Fibroblast of peridontal ligament (primary cell): Measurements from ENCODE around the gene GTSE1.

ENCODE experiments used
- DNase-seq: peaks from one replicate; pipeline ENCODE4 v3.0.0-alpha.2; 2010; ENCODE audit errors: extremely low read depth

Gene GTSE1

DNA sequence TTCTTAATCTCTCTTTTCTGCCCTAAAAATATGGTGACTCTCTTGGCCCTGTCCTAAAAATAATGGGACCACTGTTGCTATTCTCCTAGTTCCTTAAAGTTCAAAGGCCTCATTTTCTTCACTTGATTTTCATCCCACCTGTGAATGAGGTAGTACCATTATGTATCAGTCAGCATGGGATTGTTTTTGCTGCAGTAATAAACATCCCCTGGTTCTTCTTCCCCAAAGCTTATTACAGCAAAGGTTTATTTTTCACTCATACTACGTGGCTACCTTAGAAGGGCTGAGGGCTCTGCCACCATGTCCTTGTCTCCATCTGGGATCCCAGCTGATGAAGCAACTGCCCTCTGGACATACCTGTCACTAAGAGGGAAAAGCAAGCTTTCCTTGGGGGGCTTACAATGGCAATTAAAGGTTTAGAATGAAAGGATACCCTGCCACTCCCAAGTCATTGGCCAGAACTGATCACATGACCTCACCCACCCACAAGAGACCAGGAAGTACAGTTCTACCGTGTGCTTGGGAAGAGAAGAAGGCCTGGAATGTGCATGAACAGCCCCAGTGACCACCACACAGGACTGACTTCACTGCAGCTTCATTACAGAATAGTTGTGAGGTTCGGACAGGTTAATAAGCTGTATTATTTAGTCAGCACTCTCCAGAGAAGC, 21.1 kb upstream of the GTSE1 start:
- DNase-seq: no peak

DNA sequence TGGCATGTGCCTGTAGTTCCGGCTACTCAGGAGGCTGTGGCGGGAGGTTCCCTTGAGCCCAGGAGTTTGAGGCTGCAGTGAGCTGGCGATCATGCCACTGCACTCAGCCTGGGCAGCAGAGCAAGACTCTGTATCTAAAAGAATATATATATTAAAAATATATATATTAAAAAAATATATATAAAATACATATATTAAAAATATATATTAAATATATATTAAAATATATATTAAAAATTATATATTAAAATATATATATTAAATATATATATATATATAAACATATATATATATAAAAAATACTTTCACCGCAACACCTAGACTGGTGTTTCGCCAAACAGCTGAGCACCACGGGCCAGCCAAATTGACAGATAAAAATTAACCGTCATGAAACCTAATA, 20.1 kb upstream of the GTSE1 start:
- no peak for DNase-seq

DNA sequence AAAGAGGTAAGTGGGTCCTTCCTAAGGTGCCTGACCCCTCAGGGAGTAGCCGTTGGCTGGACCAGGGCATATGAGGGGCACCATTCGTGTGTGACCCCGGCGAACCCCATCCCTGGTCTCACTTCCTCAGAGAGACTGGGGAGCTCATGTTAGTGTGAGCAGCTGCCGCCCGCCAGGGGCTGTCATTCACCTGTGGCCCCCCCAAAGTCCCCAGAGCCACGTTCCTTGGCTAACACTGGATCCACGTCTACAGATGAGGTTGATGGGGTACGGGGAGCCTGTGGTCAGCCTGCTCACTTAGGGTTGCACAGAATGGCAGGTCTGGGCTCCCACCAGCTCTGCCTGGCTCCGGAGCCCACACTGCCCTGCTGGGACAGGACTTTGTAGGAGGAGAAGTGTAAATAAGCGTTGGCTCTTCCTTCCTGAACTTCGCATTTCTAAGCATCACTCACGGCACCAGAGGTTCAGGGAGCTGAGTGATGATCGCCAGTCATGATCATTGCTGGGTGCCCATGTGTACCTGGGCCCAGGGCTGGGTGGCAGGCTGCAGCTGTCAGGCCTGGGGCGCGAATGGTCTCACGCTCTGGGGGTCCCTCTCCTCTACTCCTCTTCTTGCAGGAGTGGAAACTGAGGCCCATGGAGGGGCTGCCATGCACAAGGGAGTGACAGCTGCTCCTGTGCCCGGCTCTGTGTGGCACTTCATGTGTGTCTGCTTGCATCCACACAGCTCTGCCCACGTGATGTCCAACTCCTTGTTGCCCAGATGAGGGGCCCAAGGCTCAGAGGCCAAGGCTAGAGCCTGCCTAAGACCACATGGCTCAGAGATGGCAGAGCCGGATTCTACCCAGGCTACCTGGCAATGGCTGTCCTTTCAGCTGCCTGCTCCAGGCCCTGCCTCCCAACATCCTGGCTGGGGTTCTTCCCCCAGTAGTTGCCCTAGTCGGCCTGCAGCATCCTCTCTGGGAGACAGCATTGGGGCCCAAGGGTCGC, 17.7 kb upstream of the GTSE1 start:
- no peak for DNase-seq

DNA sequence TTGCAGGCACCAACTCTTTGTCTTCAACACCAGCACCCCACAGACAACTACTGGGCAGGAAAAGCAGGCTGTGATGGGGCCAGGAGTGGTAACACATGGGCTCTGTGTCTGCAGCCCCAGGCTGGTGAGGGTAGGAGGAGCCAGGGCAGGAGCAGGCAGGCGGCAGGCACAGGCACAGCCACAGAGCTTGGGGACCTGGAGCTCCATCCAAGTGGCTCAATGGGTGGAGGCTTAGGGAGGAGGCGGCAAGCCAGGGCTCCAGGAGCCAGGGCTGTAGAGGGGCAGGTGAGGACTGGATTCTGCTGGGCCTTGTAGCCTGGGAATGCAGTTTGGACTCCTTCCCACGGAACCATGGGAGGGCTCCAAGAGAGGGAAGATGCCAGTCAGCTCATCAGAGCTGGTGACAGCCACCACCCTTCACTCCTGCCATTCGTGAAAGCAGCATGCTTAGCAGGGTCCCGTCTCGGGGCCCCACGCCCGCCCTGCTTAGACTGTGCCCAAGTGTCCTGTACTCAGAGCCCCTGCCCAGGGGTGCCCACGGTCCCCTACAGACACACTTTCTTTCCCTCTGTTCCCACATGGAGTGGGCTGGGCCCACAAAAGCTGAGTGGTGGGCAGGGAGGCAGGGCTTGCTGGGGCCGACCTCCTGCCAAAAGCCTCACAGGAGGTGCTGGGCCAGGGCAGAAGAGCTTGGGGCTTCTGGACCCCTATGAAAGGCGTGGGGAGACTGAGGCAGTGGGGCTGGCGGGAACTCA, 16.4 kb upstream of the GTSE1 start:
- DNase-seq: no peak

DNA sequence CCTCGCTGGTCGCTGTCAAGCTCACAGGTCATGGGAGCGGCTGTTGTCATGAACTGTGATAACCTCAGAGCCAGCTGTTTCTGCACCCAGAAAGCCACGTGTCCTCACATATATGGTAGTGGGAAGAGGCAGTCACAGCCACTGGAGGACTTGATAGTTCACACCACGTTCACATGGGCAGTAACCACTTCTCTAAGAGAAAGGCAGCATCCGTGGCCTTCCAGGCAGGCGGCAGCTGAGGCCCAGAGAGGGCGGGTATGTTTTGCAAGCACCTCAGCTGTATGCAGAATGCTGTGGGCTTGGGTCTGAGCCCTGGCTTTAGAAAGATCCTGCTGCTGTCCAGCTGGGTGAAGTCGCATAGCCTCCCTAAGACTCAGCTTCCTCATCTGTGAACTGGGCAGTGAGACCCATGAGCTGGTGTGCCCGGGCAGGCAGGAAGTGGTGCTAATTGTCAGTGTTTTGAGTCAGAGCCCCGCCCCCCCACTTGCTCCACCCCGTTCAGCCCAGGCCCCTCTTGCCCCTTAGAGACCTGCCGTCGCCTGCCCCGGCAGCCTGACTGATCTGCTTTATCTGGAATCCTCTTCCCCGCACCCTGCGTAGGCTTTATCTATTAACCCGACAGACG, 15.6 kb upstream of the GTSE1 start:
- DNase-seq: no peak

DNA sequence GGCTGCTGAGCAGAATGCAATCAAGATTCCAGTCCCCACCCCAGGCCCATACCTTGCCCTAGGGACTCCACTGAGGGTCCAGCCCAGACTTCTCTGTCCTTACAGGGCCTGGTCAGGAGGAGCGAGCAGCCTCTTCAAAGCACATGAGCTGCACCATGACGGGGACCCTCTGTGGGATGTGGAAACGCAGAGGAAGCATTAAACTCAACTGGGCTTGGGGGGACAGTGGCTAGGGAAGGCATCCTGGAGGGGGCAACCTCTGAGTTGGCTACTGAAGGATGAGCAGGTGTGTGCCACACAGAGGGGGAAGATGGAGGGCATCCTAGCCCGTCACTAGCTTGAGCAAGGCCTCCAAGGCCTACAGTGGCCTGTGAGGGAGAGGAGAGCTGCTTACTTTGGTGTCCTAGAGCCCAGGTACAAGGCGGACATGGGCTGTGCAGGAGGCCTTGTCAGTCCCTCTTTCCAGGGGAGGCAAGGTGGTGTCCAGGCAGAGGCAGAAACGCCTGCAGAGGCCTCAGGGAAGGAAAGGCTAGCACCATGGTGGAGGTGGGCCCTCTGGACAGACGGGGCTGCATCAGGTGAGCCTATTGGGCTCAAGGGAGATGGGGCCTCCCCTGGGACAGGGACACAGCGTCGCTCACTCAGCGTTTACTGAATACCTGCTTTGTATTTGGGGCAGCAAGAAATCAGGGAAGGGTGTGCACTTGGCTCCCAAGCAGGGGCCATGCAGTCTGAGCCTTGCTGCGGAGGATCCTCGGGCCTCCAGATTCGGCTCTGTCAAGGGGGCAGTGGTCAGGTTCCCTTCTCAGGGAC, 14.6 kb upstream of the GTSE1 start:
- no peak for DNase-seq

DNA sequence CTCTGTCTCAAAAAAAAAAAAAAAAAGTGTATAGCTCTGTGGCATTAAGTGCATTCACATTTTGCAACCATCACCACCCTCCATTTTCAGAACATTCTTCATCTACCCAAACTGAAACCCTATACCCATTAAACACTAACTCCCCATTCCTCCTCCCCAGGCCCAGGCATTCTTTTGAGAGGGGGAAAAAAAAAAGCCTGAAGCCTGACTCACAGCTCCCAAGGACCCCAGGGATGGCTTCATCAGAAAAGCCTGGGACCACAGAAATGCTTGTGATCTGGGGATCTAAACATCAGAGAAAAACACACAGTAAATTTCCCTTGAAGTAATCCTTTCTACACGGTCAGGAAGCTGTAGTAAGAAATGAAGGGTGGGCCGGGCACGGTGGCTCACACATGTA, 10.7 kb upstream of the GTSE1 start:
- DNase-seq: peak; percentile 91

DNA sequence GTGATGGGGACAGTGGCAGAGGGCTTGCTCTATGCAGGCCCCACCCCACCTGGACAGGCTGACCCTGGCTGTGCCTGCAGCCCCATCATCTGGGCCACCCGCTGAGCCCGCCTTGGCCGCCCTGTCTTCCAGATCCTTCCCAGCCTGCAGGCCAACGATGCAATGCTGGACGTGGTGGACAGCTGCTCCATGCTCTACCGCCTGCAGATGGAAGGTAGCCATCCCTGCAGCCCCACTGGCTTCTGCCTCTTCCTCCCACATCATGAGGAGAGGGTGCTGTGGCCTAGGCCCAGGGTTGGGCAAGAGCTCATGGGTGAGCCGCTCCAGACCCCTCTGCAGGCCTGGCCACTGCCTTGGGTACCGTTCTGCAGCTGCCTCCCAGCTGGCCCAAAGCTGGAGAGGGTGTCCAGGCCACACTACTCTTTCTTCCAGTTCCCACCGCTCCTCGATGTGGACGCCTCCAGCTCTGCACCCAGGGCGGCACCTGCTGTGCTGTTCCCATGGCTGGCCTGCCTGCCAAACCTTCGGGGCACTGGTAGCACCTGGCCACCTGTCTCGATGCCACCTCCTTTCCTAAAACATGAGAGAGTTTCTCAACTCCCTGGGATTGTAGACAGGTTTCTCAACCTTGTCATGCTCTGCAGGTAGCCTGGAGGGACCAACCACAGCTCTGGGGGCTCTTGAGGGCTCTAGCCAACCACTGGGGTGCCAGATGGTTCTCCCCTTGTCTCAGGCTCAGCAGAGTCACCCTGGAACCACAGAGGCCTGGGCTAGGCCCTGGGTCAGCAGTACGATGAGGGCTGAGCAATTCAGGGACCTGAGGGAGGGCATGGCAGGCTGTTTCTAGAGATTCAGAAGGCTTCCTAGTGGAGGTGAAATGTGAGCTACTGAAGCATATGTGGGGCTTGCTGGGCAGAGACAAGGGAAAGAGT, 9.5 kb upstream of the GTSE1 start:
- DNase-seq: no peak

DNA sequence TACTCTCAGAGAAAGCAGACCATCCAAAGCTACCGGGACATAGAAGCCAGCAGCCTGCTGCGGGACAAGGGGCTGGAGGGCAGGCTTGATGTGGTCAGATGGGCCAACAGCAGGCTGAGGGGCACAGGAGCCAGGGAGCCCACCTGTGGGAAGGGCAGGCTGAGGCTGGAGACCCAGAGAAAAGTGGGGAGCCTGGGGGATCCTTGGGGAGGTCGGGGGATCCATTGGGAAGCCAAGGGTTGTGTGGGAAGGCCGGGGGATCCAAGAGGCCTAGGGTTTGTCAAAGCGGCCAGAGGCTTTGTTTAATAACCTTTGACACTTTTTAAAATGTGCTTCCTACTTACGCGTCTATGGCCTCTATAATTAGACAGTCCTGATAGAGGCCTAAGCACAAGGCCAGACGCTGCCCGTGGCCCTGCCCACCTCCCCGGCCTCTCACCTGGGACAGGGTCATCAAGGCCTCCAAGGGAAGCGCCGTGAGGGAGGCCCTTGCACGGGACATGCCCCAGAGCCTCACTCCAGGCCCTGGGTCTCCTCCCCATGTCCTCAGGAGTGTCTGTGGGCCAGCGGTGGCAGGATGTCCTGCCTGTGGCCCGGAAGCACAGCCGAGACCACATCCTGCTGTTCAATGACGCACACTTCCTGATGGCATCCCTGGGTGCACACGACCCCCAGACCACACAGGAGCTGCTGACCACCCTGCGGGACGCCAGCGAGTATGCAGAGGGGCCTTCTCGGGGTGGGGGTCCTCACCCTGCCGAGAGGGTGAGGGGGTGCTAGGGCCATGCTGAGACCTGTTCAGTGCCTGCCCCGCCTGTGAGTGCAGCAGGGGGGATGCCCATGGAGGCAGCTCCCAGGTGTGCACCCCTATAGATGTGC, 8.6 kb upstream of the GTSE1 start:
- DNase-seq: no peak

DNA sequence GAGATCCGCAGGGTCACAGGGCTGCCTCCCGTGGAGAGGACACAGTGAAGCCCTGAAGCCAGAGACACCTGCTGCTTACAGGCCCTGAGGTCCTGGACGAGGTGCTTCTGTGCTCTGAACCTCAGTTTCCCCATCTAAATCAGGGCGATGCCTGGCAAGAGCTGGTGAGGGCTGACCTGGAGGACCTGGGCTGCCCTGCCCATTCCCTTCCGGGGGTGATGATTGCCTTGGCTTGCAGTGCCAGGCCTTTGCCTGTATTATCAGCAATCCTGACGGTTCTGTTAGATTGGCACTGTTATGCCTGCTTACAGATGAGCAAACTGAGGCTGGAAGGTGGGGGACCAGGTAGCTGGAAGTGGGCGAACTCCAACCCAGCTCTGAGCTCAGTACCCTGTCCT, 7.8 kb upstream of the GTSE1 start:
- no peak for DNase-seq

DNA sequence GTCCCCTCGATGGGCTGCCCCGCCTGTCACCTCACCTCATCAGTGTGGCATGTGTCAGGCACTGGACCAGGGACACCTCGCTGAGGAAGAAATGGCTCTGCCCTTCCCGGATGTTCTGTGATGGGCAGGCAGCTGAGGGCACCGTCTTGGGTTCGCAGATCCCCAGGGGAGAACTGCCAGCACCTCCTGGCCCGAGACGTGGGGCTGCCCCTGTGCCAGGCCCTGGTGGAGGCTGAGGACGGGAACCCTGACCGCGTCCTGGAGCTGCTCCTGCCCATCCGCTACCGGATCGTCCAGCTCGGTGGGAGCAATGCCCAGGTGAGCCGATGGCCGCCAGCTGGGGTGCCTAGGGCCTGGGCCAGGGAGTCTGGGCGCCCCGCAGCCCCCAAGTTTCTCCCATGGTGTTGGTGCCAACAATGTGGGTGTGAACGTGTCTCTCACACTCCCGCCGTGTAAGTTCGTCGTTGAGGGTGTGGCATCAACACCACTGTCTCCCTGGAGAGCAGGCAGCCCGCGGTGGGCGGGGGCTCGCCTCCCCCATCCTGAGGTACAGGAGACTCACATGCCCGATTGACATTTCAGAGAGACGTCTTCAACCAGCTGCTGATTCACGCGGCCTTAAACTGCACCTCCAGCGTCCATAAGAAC, 7.3 kb upstream of the GTSE1 start:
- no peak for DNase-seq

DNA sequence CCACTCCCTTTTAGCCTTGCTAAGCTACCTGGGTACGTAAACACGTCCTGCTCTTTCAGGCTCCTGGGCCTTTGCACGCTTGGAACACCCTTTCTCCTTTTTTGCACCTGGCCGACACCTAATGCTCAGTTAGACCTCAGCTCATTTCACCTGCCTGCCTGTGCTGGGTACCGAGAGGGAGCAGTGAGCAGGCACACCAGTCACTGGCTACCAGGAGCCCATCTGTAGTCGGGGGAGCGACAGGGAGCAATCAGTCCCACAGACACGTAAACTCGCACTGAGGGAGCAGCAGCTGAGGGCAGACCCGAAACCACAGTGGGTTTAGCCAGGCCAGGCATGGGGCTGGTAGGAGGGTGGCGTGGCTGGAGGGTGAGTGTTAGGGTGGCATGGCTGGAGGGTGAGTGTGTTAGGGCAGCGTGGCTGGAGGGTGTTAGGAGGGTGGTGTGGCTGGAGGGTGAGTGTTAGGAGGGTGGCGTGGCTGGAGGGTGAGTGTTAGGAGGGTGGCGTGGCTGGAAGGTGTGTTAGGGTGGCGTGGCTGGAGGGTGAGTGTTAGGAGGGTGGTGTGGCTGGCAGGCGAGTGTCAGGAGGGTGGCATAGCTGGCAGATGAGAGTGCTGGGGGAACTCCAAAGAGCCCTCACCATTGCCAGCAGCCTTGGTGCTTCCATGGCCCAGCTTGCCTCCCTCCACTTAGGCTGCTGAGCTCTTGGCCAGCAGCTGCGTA, 6.4 kb upstream of the GTSE1 start:
- no peak for DNase-seq

DNA sequence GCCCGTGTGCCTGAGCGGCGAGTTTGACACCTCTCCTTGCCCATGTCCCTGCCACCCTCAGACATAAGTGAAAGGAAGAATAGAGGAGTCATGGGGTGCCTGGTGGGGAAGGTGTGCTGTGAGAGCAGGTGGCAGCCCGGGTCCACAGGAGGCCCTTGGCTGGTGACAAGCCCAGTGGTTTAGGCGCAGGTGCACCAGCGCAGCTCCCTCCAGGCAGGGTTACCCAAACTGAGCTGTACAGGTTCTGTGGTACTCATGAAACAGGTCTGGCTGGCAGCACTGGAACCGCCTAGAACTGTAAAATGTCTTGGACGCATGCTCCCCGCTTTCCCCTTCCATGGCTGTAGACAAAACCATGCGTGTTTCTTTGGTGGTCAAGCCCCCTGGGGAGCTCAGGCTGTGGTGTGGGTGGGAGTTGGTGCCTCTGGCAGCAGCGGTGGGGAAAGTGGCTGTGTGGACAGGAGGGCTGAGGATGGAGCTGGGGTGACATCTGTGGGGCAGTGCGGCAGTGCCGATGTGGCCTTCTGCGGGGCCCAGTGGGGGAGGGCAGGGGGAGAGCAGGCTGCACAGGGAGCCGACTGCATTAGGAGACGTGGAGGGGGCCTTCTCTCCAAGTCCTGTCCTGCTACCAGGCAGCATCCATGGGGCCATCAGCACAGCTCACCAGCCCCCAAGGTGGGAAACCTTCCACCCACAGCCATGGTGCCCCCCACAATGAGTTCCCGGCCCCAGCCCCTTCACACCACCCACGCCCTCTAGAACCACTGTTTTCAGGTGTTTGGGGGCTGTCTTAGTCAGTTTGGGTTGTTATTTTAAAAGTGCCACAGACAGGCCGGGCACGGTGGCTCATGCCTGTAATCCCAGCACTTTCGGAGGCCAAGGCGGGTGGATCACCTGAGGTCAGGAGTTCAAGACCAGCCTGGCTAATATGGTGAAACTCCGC, 5.6 kb upstream of the GTSE1 start:
- no peak for DNase-seq

DNA sequence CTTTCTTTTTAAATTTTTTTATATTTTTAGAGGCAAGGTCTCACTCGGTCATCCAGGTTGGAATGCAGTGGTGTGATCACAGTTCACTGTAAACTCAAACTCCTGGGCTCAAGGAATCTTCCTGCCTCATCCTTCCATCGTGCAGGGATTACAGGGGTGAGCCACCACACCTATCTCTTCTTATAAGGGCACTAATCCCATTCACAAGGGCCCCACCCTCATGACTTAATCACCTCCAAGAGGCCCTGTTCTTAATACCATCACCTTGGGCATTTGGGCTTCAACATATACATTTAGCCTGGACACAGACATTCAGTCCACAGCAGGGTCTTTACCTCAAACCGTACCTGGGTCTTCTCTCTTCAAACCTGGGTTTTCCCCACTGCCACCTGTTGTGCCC, 4.5 kb upstream of the GTSE1 start:
- DNase-seq: no peak

DNA sequence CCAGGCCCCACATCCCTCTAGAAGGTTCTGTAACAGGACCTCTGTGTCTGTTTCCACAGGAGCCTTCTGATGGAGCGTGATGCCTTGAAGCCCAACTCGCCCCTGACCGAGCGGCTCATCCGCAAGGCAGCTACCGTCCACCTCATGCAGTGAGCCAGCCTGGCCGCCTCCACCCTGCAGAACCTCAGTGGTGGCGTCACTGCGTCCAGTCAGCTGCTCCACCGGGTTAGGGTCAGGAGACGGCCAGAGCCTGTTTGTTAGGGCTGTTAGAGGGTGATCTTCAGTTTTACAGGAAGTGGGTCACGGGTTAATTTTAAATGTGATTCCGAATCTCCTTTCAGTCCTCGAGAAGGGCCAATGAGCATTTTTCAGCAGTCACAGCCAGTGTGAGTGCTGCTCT, 3.9 kb upstream of the GTSE1 start:
- DNase-seq: no peak

DNA sequence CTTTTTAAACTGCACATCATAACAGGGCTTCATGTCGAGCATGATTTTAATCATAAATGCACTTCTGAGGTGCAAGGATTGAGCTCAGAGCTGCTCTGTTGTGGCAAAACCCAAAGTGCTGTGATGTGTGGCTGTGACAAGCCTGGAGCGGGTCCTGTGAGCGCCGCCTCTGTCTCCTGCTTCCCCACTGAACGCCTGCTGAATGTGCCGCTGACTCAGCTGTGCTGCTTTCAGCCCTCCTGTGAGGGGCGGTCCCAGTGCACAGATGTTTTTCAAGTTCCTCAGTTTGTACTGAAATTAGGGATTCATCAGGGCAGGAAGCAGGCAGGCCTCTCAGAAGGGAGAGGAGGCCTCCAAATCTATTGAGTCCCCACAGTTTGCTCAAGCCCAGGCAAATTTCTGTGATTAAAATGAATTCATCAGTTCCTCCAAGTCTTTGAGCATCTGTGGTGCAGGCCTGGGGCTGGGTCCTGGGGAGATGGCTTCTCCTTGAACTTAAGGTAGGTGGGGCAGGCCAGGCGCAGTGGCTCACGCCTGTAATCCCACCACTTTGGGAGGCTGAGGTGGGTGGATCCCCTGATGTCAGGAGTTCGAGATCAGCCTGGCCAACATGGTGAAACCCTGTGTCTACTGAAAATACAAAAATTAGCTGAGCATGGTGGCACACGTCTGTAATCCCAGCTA, 3.0 kb upstream of the GTSE1 start:
- no peak for DNase-seq
